ENCODE results near the gene OR2T35. TPM values are rescaled to one million over a fixed set of nuclear protein-coding genes. Genes with fewer than 3 reads are reported as not detected.
"Not testable (repeated sequence)": the region's sequence is repeated elsewhere in the genome, so short reads cannot be mapped to it uniquely, and the experiment has no call there.

The OR2T35 gene, protein sequence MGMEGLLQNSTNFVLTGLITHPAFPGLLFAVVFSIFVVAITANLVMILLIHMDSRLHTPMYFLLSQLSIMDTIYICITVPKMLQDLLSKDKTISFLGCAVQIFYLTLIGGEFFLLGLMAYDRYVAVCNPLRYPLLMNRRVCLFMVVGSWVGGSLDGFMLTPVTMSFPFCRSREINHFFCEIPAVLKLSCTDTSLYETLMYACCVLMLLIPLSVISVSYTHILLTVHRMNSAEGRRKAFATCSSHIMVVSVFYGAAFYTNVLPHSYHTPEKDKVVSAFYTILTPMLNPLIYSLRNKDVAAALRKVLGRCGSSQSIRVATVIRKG
- 0.23 TPM for polyA plus RNA-seq (2012; ENCODE audit: missing spikeins)

DNA sequence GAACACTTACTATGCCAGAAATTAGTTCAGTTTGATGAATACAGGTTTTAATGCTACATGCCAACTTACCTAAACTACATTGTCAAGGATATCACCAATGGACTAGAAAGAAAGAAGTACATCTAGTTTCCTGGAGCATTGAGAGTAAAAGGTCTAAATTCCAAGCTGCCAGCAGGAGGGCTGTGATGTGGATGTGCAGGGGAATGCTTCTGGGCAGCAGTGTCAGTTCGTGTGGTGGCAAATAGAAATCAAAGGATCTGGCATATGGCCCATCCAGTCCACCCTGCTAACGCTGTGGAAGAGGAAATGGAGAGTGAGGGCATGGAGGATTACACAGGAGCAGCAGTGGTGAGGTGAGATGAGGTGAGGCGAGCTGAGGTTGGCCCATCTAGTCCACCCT lies at the start of gene OR2T35:
Gene OR2T35, minus strand, starts transcription at position 101 of the 400 bp plus-strand sequence. CDS start 6,020 bp downstream, outside the sequence.
- not testable (repeated sequence) for FAIRE-seq; DNase-seq (ENCODE audit: insufficient read length)

DNA sequence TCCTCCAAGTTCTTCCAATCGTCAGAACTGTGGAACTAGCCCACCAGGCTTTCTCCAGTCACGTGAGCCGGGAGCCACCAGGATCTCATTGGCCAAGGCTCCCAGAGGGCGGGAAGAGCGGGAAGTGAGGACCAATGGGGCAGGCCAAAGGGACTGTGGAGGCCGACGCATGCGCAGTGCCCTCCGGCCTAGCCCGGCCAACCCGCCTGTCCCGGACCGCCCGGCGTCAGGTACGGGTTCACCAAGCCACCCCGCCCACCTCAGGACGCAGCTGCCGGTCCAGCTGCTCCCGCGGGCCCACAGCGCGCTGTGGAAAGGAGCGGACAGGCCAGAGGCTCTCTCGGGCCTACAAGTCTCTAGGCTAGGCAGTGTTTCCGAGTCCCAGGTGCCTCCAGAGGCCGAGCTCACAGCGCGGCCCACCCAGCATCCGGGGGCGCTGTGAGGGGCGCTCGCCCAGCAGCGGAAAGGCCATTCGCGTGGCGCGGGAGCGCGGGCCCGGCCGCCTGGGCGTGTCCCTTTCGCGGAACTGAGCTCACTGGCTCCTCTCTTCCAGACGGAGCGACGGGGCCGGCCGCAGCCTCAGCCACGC lies 46.6 kb upstream of the OR2T35 start:
- TF ChIP-seq POLR2AphosphoS5 (IDR thresholded peaks at IDR 0.05; ENCODE audit: low read depth, low read length) (no peak), TAF1 (IDR thresholded peaks at IDR 0.05; ENCODE audit: borderline replicate concordance, low read depth, low read length) (no peak), POLR2A (IDR thresholded peaks at IDR 0.05; ENCODE audit: low read depth, low read length) (no peak)
- FAIRE-seq (no peak), DNase-seq (ENCODE audit: insufficient read length) (no peak)

DNA sequence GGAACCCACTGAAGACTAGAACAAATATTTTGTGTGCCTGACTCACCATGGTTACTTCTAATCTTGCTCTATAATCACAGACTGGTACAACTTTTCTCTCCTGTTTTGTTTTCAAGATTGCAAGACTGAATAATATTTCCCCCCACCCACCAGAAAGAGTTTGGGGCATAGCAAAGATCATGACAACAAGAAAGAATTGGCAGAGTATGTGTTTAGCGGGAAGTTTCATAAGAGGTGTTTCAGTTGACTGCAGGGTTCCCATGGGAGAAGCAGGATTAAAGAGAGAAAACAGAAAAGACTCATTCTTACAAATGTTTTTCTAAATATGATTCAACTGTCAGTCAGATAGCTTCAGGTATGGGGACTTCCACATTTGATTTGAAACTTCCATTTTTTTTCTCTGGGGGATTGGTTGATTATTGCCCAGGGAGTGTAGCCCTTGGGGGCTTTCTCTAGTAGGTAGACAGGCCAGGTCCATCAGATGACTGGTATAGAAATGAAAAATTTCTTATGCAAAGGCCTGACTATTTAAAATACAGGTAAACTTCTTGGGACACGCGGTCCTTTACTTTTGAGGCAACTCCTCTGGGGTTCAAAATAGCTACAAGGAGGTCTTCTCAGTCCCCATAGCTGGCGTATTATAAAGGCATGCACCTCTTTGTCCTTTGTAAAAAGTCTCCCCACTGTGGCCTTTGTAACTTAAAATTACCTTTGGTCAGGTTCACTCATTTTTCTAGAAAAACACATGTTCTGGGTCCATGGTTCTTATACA lies 43.6 kb upstream of the OR2T35 start:
- FAIRE-seq (peak; percentile 65), DNase-seq (ENCODE audit: insufficient read length) (no peak)
- TF ChIP-seq TAF1 (IDR thresholded peaks at IDR 0.05; ENCODE audit: borderline replicate concordance, low read depth, low read length) = no peak
- TF ChIP-seq POLR2A (IDR thresholded peaks at IDR 0.05; ENCODE audit: low read depth, low read length) = no peak
- TF ChIP-seq POLR2AphosphoS5 (IDR thresholded peaks at IDR 0.05; ENCODE audit: low read depth, low read length) = no peak

DNA sequence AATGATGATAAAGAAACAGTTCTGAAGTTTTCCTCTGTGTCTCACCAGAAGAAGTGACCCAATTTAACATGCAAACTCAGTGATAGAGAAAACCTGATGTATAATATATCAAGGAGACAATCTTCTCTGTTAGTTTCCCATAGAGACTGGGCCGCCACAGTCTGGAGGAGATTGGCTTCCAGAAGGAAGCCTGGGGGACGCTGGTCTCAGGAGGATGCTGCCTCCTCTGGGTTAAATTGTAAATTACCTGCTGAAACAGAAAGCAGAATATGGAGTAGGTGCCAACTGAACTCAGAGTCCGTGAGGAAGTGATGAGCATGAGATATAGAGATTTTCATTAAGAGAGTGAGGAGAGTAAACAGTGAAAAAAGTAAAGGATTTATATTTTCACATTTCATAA lies 41.7 kb upstream of the OR2T35 start:
- DNase-seq (ENCODE audit: insufficient read length) (peak; percentile 19), FAIRE-seq (peak; percentile 67)
- TF ChIP-seq TAF1 (IDR thresholded peaks at IDR 0.05; ENCODE audit: borderline replicate concordance, low read depth, low read length) (no peak), POLR2A (IDR thresholded peaks at IDR 0.05; ENCODE audit: low read depth, low read length) (no peak), POLR2AphosphoS5 (IDR thresholded peaks at IDR 0.05; ENCODE audit: low read depth, low read length) (no peak)

DNA sequence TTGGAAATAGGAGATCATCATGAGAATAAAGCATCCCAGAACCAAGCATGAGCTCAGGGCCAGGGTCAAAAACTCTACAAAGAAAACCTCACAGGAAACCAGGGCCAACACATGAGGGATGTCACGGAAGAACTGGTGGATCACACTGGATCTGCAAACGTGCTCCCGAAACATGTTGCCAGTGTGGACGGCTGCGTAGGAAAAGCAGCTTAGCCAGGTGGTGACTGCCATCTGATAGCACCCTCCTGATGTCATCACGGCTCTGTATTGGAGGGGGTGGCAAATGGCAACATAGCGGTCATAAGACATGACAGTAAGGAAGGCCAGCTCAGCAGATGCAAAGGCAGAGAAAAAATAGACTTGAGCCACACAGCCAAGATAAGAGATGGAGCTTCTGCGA lies 36.6 kb upstream of the OR2T35 start:
- no peak for DNase-seq (ENCODE audit: insufficient read length)
- no peak for FAIRE-seq
- TF ChIP-seq POLR2A (IDR thresholded peaks at IDR 0.05; ENCODE audit: low read depth, low read length) (no peak), TAF1 (IDR thresholded peaks at IDR 0.05; ENCODE audit: borderline replicate concordance, low read depth, low read length) (no peak), POLR2AphosphoS5 (IDR thresholded peaks at IDR 0.05; ENCODE audit: low read depth, low read length) (no peak)

DNA sequence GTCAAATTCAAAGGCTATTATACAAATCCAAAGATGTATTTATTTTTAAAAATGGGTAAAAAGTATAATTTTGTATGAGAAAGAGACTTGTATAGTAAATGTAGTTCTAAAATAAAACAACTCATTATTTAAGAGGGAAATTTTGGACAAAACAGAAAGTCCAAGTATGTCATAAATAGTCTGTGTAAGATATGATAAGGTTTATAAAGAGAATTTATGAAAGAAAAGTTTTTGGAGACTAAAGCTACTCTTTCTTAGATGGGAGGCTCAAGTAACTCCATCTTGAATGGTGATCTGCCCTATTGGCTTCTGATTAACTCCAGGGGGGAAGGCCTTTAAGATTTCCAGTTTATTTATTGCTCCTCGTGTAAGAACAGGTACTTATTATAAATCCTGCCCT lies 24.9 kb upstream of the OR2T35 start:
- DNase-seq (ENCODE audit: insufficient read length) (no peak), FAIRE-seq (no peak)
- TF ChIP-seq POLR2AphosphoS5 (IDR thresholded peaks at IDR 0.05; ENCODE audit: low read depth, low read length) (no peak), TAF1 (IDR thresholded peaks at IDR 0.05; ENCODE audit: borderline replicate concordance, low read depth, low read length) (no peak), POLR2A (IDR thresholded peaks at IDR 0.05; ENCODE audit: low read depth, low read length) (no peak)

DNA sequence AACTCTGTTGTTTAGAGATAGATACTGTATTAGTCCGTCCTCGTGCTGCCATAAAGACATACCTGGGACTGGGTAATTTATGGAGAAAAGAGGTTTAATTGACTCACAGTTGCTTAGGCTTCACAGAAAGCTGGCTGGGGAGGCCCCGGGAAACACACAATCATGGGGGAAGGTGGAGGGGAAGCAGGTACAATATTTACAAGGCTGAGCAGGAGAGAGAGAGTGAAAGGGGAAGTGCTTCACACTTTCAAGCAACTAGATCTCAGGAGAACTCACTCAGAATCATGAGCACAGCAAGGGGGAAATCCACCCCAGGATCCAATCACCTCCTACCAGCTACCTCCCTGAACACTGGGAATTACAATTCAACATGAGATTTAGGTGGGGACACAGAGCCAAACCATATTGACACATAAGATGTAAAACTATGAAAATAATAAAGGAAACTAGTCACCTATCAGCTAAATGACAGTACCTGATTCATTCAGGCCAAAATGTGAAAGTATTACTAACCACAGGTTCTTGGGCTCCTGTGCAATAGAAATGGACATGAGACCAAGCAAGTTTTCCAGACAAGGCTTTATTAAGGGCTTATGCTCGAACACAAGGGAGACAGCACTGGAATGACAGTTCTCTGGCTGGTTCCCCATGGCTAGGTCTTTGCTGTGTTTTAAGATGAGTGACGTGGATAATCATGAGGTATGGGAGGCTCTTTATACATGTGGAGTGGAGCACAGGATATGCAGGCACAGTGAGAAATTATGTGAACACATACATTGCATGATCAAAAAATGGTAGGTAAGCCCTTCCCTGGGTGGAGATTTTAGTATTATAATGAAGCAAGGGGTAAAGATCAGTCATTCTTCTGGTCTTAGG lies 18.6 kb upstream of the OR2T35 start:
- not testable (repeated sequence) for DNase-seq (ENCODE audit: insufficient read length)
- peak; percentile 97 for FAIRE-seq

DNA sequence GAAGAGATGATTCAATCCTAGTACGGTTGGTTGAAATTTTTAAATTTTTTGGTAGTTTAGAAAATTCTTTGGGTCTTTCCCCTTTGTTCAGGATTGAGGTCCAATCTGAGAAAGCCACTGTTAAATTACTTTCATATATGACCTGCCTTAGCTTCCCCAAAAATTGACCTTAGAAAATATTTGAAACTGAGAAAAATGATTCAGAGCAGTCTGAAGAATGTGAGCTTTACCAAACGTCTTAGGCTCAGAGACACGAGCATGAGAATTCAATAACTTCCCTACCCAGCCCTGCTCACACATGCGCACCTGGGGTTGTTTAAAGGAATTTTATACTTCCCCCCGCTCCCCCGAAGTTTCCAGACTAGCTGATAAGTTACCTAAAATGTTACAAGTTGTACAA lies 11.7 kb upstream of the OR2T35 start:
- FAIRE-seq = peak; percentile 74
- DNase-seq (ENCODE audit: insufficient read length) = not testable (repeated sequence)

DNA sequence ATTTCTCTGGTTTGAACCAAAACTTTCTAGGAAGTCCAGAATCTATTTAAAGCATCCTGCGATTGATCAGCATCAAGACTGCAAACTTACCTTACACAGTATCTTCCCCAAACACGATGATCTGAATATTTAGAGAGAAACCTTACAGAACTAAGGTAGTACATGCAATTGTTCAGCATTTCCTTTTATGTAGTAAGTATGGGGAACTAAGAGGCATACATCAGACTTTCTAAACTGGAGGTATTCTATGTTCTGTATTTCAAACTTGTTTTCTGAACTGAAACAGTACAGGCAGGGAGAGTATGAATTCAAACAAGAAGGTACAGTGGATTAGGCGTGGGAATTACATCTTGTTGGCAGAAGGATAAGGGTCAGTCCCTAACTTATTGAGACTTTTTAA lies 10.3 kb upstream of the OR2T35 start, which contains the start of gene OR2T27:
Gene OR2T27, minus strand, starts transcription at position 175 of the 400 bp plus-strand sequence. CDS start 4,644 bp downstream, outside the sequence.
- peak; percentile 94 for FAIRE-seq
- DNase-seq (ENCODE audit: insufficient read length) = not testable (repeated sequence)

DNA sequence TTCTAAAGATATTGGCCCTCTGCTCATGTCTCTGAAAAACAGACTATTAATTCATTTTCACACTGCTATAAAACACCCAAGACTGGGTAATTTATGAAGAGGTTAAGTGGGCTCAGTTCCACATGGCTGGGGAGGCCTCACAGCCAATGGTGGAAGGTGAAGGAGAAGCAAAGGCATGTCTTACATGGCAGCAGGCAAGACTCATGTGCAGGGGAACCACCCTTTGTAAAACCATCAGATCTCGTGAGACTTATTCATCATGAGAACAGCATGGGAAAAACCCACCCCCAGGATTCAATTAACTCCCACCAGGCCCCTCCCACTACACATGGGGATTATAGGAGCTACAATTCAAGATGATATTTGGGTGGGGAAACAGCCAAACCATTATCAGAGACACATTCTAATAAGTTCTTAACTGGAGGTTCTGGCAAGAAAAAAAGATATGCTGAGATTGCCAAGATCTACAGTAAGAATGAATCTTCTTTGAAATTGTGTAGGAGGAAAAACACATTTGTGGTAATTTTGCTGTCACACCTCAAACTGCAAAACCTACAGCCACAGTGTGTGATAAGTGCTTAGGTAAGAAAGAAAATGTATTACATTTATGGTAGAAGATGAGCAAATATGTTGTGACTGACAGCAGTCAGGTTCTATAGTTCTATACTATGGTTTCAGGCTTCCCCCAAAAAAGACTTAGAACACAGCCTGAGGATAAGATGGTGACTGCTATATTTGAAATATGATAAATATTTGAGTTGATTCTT lies 3.9 kb upstream of the OR2T35 start:
- DNase-seq (ENCODE audit: insufficient read length) = not testable (repeated sequence)
- peak; percentile 66 for FAIRE-seq

DNA sequence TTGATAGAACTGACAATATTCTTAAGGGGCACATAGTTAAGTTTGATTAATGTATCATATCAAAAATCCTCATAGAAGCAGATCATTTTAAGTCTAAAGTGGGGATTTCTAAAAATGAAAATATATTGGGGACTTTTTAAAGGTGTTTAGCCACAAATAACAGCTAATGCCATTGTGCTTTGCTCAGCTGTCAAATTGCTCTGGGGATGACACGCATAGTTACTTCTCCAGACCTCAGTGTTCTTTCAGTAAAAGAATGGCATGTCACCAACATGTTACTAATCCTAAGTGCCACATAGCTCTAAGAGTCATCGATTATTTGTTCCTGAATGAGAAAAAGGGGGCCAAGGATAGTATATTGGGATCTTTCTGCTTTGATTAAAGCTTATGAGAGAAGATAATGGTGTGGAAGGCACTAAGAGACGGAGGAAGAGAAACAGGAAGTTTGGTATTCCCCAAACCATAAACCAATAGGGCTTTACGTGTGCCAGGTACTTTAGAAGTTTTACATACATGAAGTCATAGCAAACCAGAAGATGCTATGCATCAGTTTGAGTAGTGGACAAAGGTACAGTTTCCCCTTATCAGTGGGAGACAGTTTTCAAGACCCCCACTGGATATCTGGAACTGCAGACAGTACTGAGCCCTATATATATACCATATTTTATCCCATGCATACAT lies 2.0 kb downstream of the OR2T35 start:
- not testable (repeated sequence) for DNase-seq (ENCODE audit: insufficient read length)
- FAIRE-seq = peak; percentile 100

DNA sequence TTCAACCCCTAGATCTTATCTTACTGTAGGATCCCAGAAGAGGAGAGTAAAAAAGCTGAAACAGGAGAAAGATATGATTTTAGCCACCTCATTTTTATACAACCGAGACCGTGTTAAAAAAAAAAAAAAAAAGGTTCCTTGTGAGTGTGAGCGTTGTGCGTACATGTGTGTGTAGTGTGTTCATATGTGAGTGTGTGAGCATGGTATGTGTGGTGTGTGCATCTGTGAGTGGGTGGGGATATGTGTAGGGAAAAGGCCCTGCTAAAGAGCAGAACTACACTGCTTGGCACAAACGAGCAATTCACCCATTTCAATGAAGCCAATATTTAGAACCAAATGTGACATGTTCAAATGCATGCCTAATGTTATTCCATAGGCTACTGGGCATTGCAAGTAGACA lies 3.5 kb downstream of the OR2T35 start:
- FAIRE-seq = peak; percentile 98
- DNase-seq (ENCODE audit: insufficient read length) = not testable (repeated sequence)

DNA sequence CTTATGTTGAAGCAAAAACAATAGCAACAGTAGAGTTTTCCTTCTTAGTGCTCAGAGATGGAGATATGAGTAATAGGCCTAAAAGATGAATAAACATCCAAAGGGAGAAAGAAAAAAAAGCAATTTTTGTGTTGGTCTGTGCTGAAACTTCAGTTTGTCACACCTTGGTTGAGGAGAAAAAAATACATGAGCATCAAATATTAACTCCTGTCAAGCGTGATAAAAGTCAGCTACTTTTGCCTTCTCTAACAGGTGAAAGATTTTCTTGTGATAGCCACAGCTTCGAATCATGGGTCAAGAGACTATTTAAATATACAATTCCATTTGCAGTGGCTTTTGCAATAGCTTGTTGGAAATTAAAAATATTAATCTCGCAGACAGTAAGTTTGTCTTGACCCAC lies 4.2 kb downstream of the OR2T35 start:
- DNase-seq (ENCODE audit: insufficient read length) = not testable (repeated sequence)
- peak; percentile 90 for FAIRE-seq

DNA sequence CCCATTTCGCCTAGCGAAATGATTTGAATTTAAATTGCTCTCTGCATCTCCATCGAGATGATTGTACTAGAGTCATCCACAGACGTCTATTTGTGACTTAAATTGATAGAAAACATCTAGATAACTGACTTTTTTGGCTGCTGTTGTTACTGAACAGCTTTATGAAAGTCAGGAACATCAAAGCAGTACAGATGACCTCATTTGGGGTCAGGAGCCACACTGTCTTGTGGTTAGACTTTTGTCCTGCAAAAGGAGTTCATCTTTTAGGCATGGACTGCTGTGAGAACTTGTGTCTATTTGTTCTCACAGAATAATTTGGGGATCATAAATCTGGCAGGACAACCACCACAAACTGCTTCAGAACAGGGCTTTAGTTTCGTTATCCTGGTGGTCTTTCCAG lies 5.4 kb downstream of the OR2T35 start:
- DNase-seq (ENCODE audit: insufficient read length) = not testable (repeated sequence)
- peak; percentile 96 for FAIRE-seq

DNA sequence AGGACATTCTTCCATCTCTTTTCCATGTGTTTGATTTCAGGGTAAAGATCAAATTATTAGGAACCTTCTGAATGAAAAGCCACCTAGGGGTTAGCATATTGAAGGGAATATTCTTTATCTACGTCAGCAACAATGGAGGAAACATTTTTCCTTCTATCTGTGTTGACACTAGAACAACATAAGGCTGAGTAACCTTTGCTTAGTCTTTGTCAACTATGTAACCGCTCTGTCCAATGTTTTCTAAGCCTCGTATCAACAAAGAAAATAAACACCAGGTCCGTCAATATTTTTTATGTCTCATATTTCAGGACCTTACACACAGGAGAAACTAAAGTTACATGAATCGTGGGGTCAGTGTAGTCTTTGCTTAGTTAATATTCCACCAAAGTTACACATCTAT lies 8.5 kb downstream of the OR2T35 start:
- not testable (repeated sequence) for DNase-seq (ENCODE audit: insufficient read length); FAIRE-seq

DNA sequence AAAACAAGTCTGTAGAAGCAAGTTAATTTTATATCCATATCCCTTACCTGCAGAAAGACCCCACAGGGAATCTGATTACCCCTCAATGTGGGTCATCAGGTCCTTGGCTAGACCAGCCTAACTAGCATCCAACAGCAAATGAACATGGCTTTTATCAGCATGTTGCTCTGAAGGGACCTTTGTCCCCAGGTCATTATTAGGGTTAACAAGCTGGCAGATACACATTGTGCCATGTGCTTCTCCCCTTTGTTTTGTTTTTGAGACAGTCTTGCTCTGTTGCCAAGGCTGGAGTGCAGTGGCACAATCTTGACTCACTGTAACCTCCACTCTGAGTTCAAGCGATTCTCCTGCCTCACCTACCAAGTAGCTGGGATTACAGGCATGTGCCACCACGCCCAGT lies 10.1 kb downstream of the OR2T35 start, which contains the start of gene OR2T11:
Gene OR2T11, minus strand, starts transcription at position 101 of the 400 bp plus-strand sequence. CDS start 7,963 bp downstream, outside the sequence.
- FAIRE-seq = peak; percentile 75
- not testable (repeated sequence) for DNase-seq (ENCODE audit: insufficient read length)

Measured in GM12892 (cell line).